CD14-positive monocyte (primary cell): ENCODE measurements around the gene LAMA4. TPM values are rescaled to one million over a fixed set of nuclear protein-coding genes. Genes with fewer than 3 reads are reported as not detected.

Experiments
- DNase-seq, 3 donors: peaks; one replicate each; pipeline ENCODE4 v3.0.0-alpha.2; 2011 to 2022
- H2AFZ ChIP-seq: 2 replicates; pipeline ENCODE4 v1.6.0; 2012; ENCODE audit warnings: mild to moderate bottlenecking, low read depth, low read length, inconsistent platforms; ENCODE audit not compliant: insufficient read depth, poor library complexity, severe bottlenecking
- H3K27ac ChIP-seq, 2 donors: 1 replicate in 1 of 2; 2 replicates in 1 of 2; pipeline ENCODE4 v1.5.1; 2012 to 2013; ENCODE audit warnings: low read length in 2 of 2, control low read depth in 1 of 2, inconsistent platforms in 1 of 2, low read depth in 1 of 2, mild to moderate bottlenecking in 1 of 2
- H3K27me3 ChIP-seq, 2 donors: one replicate each; pipeline versions ENCODE4 v1.6.0 to v1.6.1; 2011 to 2013; ENCODE audit warnings: low read length in 2 of 2; ENCODE audit not compliant: control insufficient read depth in 2 of 2, insufficient read depth in 2 of 2
- H3K36me3 ChIP-seq, 2 donors: replicated peaks in 1 of 2; 1 replicate in 1 of 2; 2 replicates in 1 of 2; pipeline versions ENCODE4 v1.5.1 to v1.6.1; 2012 to 2013; ENCODE audit warnings: low read length in 2 of 2, control low read depth in 1 of 2, inconsistent platforms in 1 of 2, mild to moderate bottlenecking in 1 of 2; ENCODE audit not compliant: insufficient read depth in 2 of 2, control insufficient read depth in 1 of 2
- H3K4me1 ChIP-seq, 2 donors: 1 replicate in 1 of 2; 2 replicates in 1 of 2; pipeline versions ENCODE4 v1.5.1 to v1.6.1; 2012 to 2013; ENCODE audit warnings: low read length in 2 of 2, control low read depth in 1 of 2, inconsistent platforms in 1 of 2, mild to moderate bottlenecking in 1 of 2, moderate library complexity in 1 of 2; ENCODE audit not compliant: insufficient read depth in 2 of 2, control insufficient read depth in 1 of 2
- H3K4me2 ChIP-seq: replicated peaks from 2 replicates; pipeline ENCODE3; 2012; ENCODE audit warnings: low read length, moderate library complexity, mild to moderate bottlenecking; ENCODE audit not compliant: poor library complexity, severe bottlenecking; ENCODE audit errors: extremely low read depth
- H3K4me3 ChIP-seq, 3 experiments: fragments of 200-600 bp in 1 of 3; sonication (generic) in 1 of 3; replicated peaks in 1 of 3; 1 replicate in 2 of 3; 2 replicates in 1 of 3; pipeline ENCODE4 v1.5.1; 2011 to 2013; ENCODE audit warnings: low read length in 3 of 3, mild to moderate bottlenecking in 3 of 3, control low read depth in 2 of 3, low read depth in 2 of 3, inconsistent platforms in 1 of 3, moderate library complexity in 1 of 3
- H3K79me2 ChIP-seq: 2 replicates; pipeline ENCODE4 v1.6.0; 2012; ENCODE audit warnings: mild to moderate bottlenecking, control low read depth, inconsistent platforms, low read length, moderate library complexity; ENCODE audit not compliant: insufficient read depth
- H3K9ac ChIP-seq: 2 replicates; pipeline ENCODE4 v1.6.0; 2017; ENCODE audit warnings: low read length, mild to moderate bottlenecking; ENCODE audit not compliant: insufficient read depth, poor library complexity, severe bottlenecking
- H3K9me3 ChIP-seq, 2 donors: replicated peaks in 1 of 2; 1 replicate in 1 of 2; 2 replicates in 1 of 2; pipeline versions ENCODE4 v1.5.1 to v1.6.1; 2012 to 2013; ENCODE audit warnings: low read length in 2 of 2, control low read depth in 1 of 2; ENCODE audit not compliant: control insufficient read depth in 1 of 2, insufficient read depth in 1 of 2
- H4K20me1 ChIP-seq: 2 replicates; pipeline ENCODE4 v1.6.0; 2012; ENCODE audit warnings: mild to moderate bottlenecking, low read length, control low read depth, moderate library complexity; ENCODE audit not compliant: insufficient read depth
- H3K27ac Mint-ChIP-seq, 7 donors: one replicate each; pipeline ENCODE4 v1.8.0; 2020; ENCODE audit warnings: mild to moderate bottlenecking in 7 of 7, mixed read lengths in 7 of 7, moderate library complexity in 6 of 7, inconsistent platforms in 2 of 7
- H3K27me3 Mint-ChIP-seq, 3 donors: one replicate each; pipeline ENCODE4 v1.8.0; 2021 to 2022; ENCODE audit warnings: low read depth in 3 of 3, mild to moderate bottlenecking in 3 of 3, mixed read lengths in 3 of 3, moderate library complexity in 3 of 3, inconsistent platforms in 1 of 3
- H3K36me3 Mint-ChIP-seq, 2 donors: one replicate each; pipeline ENCODE4 v1.8.0; 2020; ENCODE audit warnings: mixed read lengths in 2 of 2, inconsistent platforms in 1 of 2, mild to moderate bottlenecking in 1 of 2
- H3K4me1 Mint-ChIP-seq: one replicate; pipeline ENCODE4 v1.8.0; 2020; ENCODE audit warnings: mild to moderate bottlenecking, mixed read lengths
- H3K4me3 Mint-ChIP-seq, 2 donors: one replicate each; pipeline ENCODE4 v1.8.0; 2020; ENCODE audit warnings: mild to moderate bottlenecking in 2 of 2, mixed read lengths in 2 of 2, moderate library complexity in 1 of 2
- H3K9me3 Mint-ChIP-seq, 7 donors: one replicate each; pipeline ENCODE4 v1.8.0; 2020 to 2022; ENCODE audit warnings: mixed read lengths in 7 of 7, mild to moderate bottlenecking in 6 of 7, moderate library complexity in 6 of 7, inconsistent platforms in 2 of 7
- CTCF ChIP-seq: fragments of 200-600 bp; IDR thresholded peaks from one replicate; pipeline ENCODE4 v1.8.0; 2022; ENCODE audit warnings: antibody characterized with exemption, mild to moderate bottlenecking
- WGBS: methylation state at CpG from one replicate; pipeline ENCODE4 v1.1.5; 2013; ENCODE audit warnings: missing lambda C conversion rate; ENCODE audit not compliant: insufficient coverage; 5-methylcytosine and 5-hydroxymethylcytosine counted together
- intact Hi-C, 2 donors: fragments of 100-400 bp; cut with micrococcal nuclease; formaldehyde crosslinking; loops; one replicate each; pipeline versions ENCODE4 v1.15.0 to v1.15.1; 2023
- polyA plus RNA-seq, 3 donors: library from polyadenylated mRNA; depleted of rRNA in 1 of 3; unstranded in 2 of 3; stranded (reverse) in 1 of 3; fragments of 300-500 nt in 2 of 3; fragments of >200 nt in 1 of 3; fragmentation: Illumina TruSeq in 2 of 3; gene quantifications; 1 replicate in 2 of 3; 2 replicates in 1 of 3; pipeline ENCODE4 v1.2.3, GENCODE V29; 2012 to 2021

LAMA4 gene
- polyA plus RNA-seq, 3 donors, result not detected

DNA sequence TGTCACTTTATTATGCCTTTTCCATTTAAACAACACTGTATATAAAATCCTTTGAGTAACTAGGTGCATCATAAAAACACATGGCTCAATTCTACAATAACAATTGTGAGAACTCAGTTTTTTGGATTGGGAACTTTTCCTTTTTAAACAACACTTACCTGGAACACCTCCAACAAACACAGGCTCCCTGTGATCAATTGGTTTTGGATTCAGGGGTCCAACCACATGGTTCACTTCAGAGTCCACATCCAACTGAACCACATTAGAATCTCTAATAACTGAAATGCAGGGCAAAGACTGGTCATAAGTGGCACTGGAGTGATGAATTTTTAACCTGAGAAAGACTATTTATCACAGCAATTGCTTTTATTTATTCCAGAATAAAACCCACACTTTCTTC is 140.4 kb downstream of the LAMA4 start:
- Histone ChIP-seq H3K4me3 (no peak overlapping the region), H3K27ac (no peak overlapping the region), H3K27me3 (no peaks in the 10 kb centered on the region), H3K4me1 (no peaks in the 10 kb centered on the region), H3K79me2 (no peaks in the 10 kb centered on the region), H3K36me3 (no peaks in the 10 kb centered on the region), H4K20me1 (no peaks in the 10 kb centered on the region), H3K4me2 (no peak overlapping the region), H3K9ac (no peak overlapping the region), H2AFZ (no peak overlapping the region), H3K9me3 (no peaks in the 10 kb centered on the region)
- peaks cover 8% of the 10 kb centered on the region for H3K4me1 Mint-ChIP-seq
- peaks cover 0 to 4% (median 0%) of the 10 kb centered on the region in 3 donors for H3K27me3 Mint-ChIP-seq
- H3K9me3 Mint-ChIP-seq, result no peaks in the 10 kb centered on the region
- no peak overlapping the region for H3K27ac Mint-ChIP-seq
- no peak overlapping the region for H3K4me3 Mint-ChIP-seq
- intact Hi-C loops, result no loop called here
- H3K36me3 Mint-ChIP-seq, result no peaks in the 10 kb centered on the region
- no peak for DNase-seq
- no peak for TF ChIP-seq CTCF

DNA sequence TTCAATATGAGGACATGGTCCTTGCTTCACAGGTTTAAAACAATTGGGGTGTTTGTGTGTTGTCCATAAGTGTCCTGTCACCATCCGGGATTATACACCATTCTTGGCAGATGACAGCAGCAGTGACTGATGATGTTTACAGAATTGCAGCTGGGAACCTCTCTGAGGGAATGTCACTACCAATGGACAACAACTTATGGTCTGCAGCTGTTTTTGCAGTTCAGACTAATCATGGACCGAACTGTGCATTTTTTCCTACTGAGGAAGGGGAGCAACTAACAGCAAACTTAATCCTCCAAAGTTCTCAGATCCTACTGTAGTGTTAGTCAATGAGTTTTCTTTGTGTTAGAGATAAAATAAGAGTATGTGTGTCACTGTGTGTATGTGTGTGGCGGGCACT is 140.9 kb downstream of the LAMA4 start:
- Mint-ChIP-seq H3K27ac (no peak overlapping the region), H3K36me3 (no peaks in the 10 kb centered on the region), H3K27me3 (peaks cover 0 to 4% (median 0%) of the 10 kb centered on the region in 3 donors), H3K4me3 (no peak overlapping the region), H3K4me1 (peaks cover 8% of the 10 kb centered on the region), H3K9me3 (no peaks in the 10 kb centered on the region)
- intact Hi-C loops, result no loop called here
- Histone ChIP-seq H3K4me3 (no peak overlapping the region), H2AFZ (no peak overlapping the region), H3K36me3 (no peaks in the 10 kb centered on the region), H3K4me1 (no peaks in the 10 kb centered on the region), H3K9ac (no peak overlapping the region), H3K27me3 (no peaks in the 10 kb centered on the region), H3K79me2 (no peaks in the 10 kb centered on the region), H3K27ac (no peak overlapping the region), H3K9me3 (no peaks in the 10 kb centered on the region), H4K20me1 (no peaks in the 10 kb centered on the region), H3K4me2 (no peak overlapping the region)
- TF ChIP-seq CTCF, result no peak
- WGBS, result 100% methylated on average over 1 of the region's 3 CpGs
- no peak for DNase-seq
